ENCODE results near the gene AQR.
"Not testable (repeated sequence)": the region's sequence is repeated elsewhere in the genome, so short reads cannot be mapped to it uniquely, and the experiment has no call there.

The AQR gene

DNA sequence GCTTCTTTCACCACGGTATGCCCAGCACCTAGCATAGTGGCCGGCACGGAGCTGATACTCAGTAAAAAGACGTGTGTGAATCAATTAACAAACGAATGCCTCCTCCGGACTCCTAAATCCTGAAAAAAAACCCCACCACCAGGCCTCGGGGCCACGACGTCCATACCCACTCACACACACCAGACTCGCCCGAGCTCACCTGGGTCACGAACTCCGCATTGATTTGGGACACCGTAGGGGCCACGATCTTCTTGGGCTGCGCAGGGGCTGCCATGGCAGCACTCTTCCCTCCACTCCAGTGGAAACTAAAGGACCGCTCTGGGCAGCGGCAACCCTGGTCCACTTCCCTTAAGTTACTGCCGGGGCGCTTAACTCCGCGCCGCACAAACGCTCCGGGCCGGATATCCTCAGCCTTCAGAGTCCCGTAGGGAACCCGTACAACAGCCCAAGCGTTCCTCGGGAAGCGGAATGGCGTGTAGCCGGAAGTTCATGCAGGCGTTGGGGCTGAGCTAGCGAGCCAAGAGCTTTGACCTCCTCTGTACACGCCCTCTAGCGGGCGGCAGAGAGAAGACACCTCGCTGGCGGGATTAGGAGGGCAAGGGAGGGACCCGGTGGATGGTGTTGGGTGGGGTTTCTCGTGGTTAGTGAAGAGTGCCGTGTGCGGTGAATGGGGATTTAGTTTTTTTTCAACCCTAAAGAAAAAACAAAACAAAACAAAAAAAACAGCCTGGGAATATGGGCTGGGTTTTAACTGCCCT lies at the start of gene AQR:
AQR (minus strand) TSS at position 403 of the 758 bp plus-strand sequence; CDS start at position 274, 129 bp downstream.
- DNase-seq (ENCODE audit: low read depth): peak; percentile 94

DNA sequence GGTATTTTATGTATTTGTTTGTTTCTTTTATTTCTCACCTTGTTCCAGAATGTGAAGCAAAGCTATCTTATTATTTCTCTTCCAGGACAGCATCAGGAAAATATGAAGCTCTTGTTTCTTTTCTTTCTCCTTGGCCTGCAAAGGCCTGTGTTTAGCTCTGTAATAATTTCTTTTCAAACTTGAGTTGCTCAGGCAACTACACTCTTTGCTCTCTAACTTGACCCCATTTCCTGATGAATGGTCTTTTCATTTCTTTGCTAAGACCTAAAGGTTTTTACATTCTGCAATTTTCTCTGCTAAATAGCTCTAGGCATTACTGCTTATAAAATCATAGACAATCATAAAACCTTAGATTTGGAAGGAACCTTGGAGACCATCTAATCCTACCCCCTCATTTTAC lies 44.7 kb upstream of the AQR start:
- DNase-seq (ENCODE audit: low read depth): no peak

DNA sequence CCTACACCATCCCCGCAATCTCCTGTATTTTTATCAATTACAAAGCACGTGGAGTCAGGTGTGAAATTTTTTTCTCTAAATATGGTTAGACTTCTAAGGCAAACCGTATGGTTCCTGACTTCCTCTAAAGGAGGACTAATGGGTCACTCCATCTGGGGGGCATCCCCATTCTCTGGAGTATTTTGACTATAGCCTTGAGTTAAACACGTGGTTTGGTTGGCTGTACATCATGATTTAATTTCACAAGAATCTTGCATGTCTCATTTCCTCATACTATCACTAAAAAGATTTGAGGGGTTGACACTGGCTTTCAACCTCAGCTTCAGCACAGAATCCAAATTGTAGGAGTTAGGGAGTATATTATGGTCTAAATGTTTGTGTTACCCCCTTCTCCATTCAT lies 43.8 kb upstream of the AQR start:
- no peak for DNase-seq (ENCODE audit: low read depth)

DNA sequence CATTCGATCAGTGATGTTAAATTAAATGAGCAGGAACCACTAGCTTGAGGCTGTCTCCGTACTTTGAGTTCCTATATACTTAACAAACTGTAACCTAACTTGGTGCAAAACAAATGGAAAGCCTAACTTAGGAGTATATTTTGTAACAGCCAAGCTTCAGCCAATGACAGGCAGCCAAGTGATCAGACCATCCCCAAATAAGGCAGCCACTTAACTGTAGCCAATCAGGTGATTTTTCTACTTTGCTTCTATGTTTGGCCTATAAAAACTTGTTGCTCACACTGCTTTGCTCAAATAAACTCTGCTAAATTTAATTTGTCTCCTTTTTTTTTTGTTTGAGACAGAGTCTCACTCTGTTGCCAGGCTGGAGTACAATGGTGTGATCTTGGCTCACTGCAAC lies 37.9 kb upstream of the AQR start:
- no peak for DNase-seq (ENCODE audit: low read depth)

DNA sequence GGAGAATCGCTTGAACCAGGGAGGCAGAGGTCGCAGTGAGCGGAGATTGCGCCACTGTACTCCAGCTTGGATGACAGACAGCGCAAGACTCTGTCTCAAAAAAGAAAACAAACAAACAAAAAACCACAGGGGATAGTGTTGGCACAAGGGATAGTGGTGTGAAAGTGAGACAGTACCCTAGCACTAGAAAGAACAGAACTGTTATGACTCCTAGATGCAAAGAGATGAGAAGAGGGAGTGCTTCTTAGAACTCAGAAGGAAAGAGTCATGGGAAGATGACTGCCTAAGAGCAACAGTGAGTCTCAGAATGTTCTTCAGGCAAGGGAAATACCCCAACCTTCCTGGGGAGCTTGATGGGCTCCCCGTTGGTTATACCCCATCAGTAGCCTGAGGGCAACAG lies 36.4 kb upstream of the AQR start:
- DNase-seq (ENCODE audit: low read depth): no peak

DNA sequence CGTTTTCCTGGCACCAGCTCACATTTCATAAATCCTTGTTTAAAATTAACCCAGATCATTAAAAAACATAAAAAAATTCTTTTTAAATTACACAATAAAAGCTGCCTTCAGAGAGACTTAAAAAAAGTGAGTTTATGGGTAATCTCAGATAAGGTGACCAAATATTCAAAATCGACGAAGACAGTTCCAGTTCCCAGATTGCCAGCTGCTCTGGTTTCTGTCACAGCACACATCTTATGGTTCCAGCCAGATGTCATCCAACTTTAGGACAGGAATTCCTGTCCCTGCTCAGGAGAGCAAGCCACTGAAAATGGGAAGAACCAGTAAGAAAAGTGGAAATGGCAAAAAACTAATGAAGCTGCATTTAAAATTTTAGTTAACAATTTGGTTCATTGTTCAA lies 34.4 kb upstream of the AQR start:
- DNase-seq (ENCODE audit: low read depth): no peak

DNA sequence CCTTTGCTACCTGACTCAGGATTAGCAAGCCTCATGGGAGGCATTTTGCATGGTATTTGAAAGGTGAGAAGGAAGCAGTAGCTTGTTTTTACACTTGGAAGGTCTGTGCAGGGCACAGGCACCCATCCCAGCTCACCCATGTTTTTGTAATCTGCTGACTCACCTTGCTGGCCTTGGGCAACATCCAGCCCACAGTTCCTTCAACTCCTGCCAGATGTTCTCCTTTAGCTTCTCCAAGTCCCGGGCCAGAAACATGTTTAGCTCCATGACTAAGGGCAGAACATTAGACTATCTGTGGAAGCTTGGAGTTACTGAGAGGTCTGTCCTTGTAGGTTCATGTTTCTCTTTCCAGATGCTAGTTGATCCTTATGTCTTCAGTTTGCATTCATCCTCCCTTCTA lies 31.0 kb upstream of the AQR start:
- peak; percentile 46 for DNase-seq (ENCODE audit: low read depth)

DNA sequence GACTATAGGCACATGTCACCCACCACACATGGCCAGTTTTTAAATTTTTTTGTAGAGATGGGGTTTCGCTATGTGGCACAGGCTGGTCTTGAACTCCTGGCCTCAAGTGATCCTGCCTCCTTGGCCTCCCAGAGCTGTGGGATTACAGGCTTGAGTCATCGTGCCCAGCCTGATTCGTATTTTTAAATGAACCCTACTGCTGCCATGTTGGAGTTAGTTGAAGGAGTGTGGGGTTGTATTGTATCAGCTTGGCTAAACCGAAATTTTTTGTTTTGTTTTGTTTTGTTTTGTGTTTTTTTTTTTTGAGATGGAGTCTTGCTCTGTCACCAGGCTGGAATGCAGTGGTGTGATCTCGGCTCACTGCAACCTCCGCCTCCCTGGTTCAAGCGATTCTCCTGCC lies 30.4 kb upstream of the AQR start:
- DNase-seq (ENCODE audit: low read depth): no peak

DNA sequence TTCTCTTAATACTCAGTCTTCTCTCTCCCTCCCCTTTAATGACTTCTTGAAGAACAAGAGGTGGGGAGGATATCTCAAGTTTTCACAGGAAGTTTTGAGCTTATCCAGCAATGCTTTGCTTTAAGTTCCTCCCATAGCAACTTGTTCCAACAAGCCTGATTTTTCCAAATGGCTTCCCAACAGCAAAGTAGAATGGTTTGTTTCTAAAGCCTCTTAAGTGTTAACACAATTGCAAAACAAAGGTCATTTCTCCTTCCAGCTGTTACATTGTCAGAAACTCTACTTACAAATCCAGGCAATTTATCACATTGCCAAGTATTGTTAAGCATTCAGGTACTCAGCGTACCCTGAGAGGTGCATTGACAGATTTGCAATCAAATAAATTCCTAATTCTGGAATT lies 25.4 kb upstream of the AQR start:
- no peak for DNase-seq (ENCODE audit: low read depth)

DNA sequence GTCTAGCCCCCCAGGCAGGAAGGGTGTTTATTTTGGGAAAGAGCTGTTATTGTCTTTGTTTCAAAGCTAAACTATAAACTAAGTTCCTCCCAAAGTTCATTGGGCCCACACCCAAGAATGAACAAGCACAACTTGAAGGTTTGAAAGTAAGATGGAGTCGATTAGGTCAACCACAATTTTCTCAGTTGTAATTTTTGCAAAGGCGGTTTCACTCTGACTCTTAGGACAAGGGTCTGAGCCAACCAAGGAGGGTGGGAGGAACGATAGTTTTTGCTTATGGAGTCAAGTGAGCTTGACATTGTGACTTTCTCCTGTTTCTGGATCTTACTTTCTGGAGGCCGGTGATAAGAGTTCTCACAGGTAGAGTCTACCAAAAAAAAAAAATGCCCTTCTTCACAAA lies 24.3 kb upstream of the AQR start:
- no peak for DNase-seq (ENCODE audit: low read depth)

DNA sequence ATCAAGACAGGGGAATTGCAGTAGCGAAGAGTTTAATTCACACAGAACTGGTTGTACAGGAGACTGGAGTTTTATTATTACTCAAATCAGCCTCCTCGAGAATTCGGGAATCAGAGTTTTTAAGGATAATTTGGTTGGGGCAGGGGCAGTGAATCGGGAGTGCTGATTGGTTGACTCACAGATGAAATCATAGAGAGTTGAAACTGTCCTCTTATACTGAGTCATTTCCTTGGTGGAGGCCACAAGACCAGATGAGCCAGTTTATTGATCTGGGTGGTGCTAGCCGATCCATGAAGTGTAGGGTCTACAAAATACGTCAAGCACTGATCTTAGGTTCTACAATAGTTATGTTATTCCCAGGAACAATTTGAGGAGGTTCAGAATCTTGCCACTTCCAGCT lies 23.9 kb upstream of the AQR start:
- no peak for DNase-seq (ENCODE audit: low read depth)

DNA sequence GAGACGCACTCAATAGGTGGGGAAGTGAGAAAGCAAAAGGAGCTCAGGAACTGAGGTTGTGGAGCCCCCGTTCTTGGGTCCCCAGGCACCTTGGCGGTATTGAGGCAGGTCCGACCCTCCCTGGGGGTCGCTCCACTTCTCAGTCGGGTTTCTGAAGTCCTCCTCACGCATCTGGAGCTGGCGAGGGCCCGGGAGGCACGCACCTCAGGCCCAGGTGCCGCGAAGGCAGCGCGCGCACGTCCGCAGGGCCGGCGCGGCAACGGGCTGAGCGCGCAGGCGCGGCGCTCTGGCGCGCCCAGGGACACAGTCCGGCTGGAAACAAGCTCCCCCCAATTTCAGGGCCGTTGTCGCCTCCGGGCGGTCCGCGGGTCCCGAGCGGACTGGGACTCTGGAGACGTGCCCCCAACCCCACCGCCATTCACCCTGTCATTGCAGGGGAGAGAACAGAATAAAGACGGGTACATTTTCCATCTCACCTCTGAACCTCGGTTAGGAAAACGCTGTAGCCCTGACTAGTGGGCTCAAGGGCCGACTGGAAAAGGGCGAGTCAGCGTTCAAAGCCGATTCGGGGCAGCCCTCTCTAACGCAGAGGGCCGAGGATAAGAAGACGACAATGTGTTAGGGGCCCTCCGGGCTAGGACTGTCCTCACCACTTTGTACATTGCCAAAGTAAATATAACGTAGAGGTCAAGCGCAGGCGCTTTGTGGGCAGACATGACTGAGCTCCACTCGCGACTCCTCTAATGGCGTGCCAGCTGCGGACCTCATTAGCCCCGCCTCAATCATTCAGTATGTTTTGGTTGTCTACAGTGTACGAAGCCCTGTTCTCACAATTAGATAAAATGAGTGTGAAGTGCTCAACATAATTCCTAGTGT lies 18.7 kb upstream of the AQR start, which contains the start of gene ZNF770:
ZNF770 (minus strand) TSS at position 261 of the 876 bp plus-strand sequence. CDS start 4,853 bp downstream, outside the sequence.
- peak; percentile 73 for DNase-seq (ENCODE audit: low read depth)

DNA sequence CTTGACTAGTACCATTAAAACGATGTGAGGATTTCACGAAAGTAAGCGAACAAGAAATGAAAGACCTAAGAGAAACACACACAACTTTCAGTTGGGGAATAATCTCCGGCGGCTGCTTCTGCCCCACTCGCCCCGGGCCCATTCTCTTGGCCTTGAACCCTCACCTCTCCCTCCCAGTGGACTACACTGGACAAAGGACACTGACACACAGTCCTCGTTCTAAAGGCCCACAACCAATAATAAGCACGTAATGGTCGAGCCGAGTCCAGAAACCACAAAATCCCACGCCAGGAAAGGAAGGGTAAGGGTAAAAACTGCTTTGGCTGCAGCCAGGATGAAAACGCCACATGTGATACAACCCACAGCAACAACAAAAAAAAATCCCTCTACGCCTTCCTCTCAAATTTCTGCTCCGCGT lies 18.1 kb upstream of the AQR start:
- DNase-seq (ENCODE audit: low read depth): no peak

DNA sequence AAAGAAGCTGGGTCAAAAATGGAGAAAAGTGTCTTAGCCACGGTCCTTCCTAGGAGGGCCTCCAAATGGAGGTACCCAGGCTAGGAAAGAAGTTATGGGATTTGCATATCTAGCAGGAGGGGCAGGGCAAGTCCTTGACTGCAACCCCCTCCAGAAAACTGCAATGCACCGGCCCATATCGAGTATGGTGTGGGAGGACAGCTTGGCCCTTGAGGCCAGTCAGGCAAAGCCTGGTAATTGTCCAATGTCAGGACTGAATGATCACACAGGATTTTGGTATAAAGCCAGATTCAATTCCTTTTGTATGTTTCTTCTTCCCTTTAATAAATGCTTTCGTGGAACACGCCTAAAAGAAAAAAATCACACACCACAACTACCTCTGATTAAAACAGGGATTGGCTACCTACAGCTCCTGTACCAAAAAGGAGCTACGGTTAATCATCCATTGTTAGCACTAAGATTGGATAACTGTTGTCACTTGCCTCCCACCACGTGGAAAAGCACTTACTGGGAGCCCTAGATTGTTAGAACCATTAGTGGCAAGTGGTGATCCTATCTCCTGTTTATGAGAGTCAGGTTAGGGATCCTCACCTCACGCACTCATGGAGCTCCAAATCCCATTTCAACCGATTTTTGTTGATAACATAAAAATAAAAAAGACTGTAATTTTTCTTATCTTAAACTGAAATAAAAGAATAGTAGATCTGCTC lies 17.4 kb upstream of the AQR start:
- DNase-seq (ENCODE audit: low read depth): no peak

DNA sequence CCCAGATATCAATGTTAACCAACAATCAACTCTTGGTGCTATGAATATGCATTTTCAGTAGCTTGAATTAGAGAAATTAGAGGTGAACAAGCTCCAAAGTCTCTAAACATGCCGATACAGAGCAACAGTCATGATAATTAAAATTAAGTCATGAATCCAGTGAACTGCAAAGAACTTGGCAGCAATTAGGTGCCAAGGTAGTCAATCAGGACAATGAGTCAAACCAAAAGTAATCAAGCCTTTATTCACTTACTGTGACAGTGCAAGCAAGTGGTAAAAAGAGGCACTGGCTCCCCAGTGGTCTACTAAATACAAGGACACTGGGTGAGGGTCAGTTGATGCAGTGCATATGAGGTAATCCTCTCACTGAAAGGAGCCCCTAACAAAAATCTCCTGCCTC lies 16.8 kb upstream of the AQR start:
- no peak for DNase-seq (ENCODE audit: low read depth)

DNA sequence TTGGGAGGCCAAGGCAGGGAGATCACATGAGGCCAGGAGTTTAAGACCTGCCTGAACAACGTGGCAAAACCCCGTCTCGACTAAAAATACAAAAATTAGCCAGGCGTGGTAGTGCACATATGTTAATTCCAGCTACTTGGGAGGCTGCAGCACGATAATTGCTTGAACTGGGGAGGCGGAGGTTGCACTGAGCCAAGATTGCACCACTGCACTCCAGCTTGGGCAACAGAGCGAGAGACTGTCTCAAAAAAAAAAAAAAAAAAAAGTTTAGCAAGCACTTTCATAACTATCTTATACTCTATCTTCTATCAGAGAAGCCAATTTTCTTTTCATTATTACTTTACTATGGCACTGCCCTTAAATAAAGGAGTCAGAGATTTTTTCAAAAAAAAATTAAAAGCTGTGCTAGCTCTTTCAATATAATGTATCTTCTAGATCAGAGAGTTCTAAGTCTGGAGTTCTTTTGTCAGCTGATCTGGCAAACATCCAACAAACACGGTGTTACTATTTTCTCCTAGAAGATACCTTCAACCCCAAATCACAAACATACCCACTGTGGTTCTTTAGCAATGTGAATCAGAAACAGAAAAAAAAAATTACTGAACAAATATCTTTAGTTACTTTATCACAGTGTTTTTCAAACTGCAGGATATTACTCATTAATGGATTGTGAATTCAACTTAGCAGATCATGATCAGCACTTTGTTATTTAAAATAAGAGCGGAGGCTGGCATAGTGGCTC lies 15.5 kb upstream of the AQR start:
- no peak for DNase-seq (ENCODE audit: low read depth)

DNA sequence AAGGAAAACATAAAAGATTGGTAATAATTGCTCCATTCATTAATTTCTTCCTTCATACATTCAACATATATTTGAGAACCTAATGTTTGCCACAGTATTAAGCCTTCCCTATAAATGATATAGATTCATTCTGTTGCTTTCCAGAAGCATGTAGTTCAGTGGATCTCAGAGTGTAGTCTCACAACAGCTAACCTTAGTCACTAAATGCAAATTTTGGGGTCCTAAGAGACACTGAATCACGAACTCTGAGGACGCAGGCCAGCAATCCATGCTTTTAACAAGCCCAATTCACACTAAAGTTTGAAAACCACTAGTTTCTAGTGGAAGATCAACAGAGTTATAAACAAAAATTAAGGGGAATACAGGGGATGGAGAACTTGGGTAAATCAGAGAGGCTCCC lies 7.2 kb upstream of the AQR start:
- no peak for DNase-seq (ENCODE audit: low read depth)

DNA sequence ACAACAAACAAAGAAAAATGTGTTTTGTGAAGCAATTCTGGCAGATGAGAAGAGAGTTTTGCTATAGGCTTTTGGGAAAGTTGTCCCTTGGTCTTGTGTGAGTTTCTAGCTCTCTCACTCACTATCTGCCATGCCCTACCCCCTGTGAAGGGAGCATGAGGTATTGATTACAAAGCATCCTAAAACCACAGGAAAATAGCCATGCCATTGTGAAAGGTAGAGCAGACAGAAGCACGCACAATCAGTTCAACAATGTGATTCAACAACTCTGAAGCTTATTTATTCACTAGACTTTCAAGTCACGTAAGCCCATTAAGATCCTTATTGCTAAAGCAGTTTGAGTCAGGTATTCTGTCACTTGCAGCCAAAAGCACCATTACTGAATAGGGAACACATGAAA lies 6.5 kb upstream of the AQR start:
- DNase-seq (ENCODE audit: low read depth): no peak

DNA sequence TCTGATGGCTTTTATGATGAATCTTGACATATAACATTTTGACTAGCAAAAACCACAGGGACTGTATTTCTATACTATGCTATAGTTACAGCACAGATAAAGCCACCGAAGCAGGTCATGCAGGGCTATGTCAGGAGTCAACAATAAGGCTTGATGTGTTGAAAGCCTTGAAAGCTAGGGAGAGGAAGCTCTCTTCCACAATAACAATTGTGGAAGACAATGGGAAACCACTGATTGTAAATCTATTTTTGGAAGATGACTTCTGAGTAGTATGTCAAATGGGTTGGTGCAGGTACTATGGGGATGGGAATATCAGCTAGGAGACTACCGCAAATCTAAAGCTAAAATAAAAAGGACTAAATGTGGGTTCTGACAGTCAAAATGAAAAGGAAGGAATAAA lies 4.0 kb upstream of the AQR start:
- no peak for DNase-seq (ENCODE audit: low read depth)

DNA sequence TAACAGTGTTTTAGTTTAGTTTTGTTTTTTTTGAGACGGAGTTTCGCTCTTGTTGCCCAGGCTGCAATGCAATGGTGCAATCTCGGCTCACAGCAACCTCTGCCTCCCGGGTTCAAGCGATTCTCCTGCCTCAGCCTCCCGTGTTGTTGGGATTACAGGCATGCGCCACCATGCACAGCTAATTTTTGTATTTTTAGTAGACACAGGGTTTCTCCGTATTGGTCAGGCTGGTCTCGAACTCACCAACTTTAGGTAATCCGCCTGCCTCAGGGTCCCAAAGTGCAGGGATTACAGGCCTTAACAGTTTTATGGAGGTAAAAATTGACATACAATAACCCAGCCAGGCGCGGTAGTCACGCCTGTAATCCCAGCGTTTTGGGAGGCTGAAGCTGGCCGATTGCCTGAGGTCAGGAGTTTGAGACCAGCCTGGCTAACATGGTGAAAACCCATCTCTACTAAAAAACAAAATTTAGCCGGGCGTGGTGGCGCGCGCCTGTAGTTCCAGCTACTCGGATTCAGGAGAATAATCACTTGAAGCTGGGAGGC lies 629 bp upstream of the AQR start:
- not testable (repeated sequence) for DNase-seq (ENCODE audit: low read depth)

DNA sequence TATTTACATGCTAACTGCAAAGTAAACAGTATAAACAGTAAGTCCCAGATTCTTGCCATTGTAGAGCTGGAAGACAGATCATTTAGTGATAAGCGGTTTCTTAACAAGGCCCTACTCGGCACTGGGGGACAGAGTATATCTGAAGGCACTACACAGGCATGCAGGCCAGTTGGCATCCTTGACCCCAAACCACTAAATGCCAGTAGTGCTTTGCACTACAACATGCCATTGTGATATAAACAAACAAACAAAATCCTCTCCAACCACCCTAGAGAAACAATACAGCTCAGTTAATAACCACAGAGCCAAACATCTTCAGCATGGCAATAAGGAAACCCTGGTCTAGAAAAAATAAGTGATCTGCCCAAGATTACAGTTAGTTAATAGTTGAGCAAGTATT lies 5.3 kb downstream of the AQR start:
- no peak for DNase-seq (ENCODE audit: low read depth)

DNA sequence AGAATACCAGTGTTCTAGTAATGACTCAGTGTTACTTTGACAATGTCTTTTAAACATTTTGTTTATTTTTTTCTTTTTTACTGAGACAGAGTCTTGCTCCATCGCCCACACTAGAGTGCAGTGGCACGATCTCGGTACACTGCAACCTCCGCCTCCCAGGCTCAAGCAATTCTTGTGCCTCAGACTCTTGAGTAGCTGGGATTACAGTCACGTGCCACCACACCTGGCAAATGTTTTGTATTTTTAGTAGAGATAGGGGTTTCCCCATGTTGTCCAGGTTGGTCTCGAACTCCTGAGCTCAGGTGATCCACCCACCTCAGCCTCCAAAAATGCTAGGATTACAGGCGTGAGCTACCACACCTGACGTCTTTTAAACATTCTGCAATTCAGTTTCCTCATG lies 15.7 kb downstream of the AQR start:
- no peak for DNase-seq (ENCODE audit: low read depth)

Measured in HS-27A (cell line).